RWPE2 (cell line): ENCODE measurements around the gene RARA.

ENCODE experiments used
- ATAC-seq: fragments of 200-7000 bp; cut with Tn5 transposase; 3 replicates; pipeline ENCODE4 v1.9.1; 2021; ENCODE audit warnings: low read depth
- DNase-seq: peaks from one replicate; pipeline ENCODE4 v3.0.0-alpha.2; 2020; ENCODE audit warnings: low spot score
- H3K27ac ChIP-seq: fragments of 450-650 bp; 2 replicates; pipeline ENCODE4 v1.5.1; 2017; ENCODE audit warnings: mild to moderate bottlenecking; ENCODE audit not compliant: poor library complexity, severe bottlenecking
- H3K27me3 ChIP-seq: fragments of 250-450 bp; sonication (Bioruptor Pico); 2 replicates; pipeline ENCODE4 v1.5.1; 2021; ENCODE audit warnings: mild to moderate bottlenecking, moderate library complexity; ENCODE audit not compliant: insufficient read depth, poor library complexity, severe bottlenecking
- H3K36me3 ChIP-seq: fragments of 250-450 bp; sonication (Bioruptor Pico); 2 replicates; pipeline ENCODE4 v1.5.1; 2020; ENCODE audit warnings: low read depth, mild to moderate bottlenecking, moderate library complexity
- H3K4me1 ChIP-seq: fragments of 250-450 bp; sonication (Bioruptor Pico); 2 replicates; pipeline ENCODE4 v1.5.1; 2021; ENCODE audit warnings: mild to moderate bottlenecking, moderate library complexity; ENCODE audit not compliant: insufficient read depth, poor library complexity, severe bottlenecking
- H3K4me3 ChIP-seq: fragments of 250-450 bp; sonication (Bioruptor Pico); 2 replicates; pipeline ENCODE4 v1.5.1; 2021; ENCODE audit warnings: mild to moderate bottlenecking, moderate library complexity; ENCODE audit not compliant: severe bottlenecking
- H3K9me3 ChIP-seq: fragments of 250-450 bp; sonication (Bioruptor Pico); 2 replicates; pipeline ENCODE4 v1.5.1; 2021; ENCODE audit warnings: mild to moderate bottlenecking, moderate library complexity; ENCODE audit not compliant: severe bottlenecking
- TF ChIP-seq, protein P1 (sequence below): fragments of 450-650 bp; IDR thresholded peaks from one replicate; pipeline ENCODE4 v1.5.1; 2017; ENCODE audit warnings: mild to moderate bottlenecking, moderate library complexity; ENCODE audit not compliant: poor library complexity, severe bottlenecking

The RARA gene

DNA sequence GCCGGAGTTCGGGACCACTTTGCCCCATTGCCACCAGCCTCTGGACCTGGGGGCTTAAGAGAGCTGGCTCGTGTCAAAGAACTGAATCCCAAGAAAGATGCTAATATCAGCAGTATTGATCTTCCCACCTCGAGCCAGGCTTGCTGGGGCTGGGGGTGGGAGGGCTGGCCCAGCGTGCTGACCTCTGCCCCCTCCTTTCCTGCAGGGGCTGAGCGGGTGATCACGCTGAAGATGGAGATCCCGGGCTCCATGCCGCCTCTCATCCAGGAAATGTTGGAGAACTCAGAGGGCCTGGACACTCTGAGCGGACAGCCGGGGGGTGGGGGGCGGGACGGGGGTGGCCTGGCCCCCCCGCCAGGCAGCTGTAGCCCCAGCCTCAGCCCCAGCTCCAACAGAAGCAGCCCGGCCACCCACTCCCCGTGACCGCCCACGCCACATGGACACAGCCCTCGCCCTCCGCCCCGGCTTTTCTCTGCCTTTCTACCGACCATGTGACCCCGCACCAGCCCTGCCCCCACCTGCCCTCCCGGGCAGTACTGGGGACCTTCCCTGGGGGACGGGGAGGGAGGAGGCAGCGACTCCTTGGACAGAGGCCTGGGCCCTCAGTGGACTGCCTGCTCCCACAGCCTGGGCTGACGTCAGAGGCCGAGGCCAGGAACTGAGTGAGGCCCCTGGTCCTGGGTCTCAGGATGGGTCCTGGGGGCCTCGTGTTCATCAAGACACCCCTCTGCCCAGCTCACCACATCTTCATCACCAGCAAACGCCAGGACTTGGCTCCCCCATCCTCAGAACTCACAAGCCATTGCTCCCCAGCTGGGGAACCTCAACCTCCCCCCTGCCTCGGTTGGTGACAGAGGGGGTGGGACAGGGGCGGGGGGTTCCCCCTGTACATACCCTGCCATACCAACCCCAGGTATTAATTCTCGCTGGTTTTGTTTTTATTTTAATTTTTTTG, 47.1 kb downstream of the RARA start:
- no peaks in the 10 kb centered on the region for H3K27me3 ChIP-seq
- no peak overlapping the region for H3K27ac ChIP-seq
- ATAC-seq (no peak), DNase-seq (no peak)
- TF ChIP-seq, protein P1, sequence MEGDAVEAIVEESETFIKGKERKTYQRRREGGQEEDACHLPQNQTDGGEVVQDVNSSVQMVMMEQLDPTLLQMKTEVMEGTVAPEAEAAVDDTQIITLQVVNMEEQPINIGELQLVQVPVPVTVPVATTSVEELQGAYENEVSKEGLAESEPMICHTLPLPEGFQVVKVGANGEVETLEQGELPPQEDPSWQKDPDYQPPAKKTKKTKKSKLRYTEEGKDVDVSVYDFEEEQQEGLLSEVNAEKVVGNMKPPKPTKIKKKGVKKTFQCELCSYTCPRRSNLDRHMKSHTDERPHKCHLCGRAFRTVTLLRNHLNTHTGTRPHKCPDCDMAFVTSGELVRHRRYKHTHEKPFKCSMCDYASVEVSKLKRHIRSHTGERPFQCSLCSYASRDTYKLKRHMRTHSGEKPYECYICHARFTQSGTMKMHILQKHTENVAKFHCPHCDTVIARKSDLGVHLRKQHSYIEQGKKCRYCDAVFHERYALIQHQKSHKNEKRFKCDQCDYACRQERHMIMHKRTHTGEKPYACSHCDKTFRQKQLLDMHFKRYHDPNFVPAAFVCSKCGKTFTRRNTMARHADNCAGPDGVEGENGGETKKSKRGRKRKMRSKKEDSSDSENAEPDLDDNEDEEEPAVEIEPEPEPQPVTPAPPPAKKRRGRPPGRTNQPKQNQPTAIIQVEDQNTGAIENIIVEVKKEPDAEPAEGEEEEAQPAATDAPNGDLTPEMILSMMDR, result no peak
- H3K36me3 ChIP-seq, result peaks cover 48% of the 10 kb centered on the region
- peaks cover 3% of the 10 kb centered on the region for H3K4me1 ChIP-seq
- H3K9me3 ChIP-seq, result no peaks in the 10 kb centered on the region
- no peak overlapping the region for H3K4me3 ChIP-seq

DNA sequence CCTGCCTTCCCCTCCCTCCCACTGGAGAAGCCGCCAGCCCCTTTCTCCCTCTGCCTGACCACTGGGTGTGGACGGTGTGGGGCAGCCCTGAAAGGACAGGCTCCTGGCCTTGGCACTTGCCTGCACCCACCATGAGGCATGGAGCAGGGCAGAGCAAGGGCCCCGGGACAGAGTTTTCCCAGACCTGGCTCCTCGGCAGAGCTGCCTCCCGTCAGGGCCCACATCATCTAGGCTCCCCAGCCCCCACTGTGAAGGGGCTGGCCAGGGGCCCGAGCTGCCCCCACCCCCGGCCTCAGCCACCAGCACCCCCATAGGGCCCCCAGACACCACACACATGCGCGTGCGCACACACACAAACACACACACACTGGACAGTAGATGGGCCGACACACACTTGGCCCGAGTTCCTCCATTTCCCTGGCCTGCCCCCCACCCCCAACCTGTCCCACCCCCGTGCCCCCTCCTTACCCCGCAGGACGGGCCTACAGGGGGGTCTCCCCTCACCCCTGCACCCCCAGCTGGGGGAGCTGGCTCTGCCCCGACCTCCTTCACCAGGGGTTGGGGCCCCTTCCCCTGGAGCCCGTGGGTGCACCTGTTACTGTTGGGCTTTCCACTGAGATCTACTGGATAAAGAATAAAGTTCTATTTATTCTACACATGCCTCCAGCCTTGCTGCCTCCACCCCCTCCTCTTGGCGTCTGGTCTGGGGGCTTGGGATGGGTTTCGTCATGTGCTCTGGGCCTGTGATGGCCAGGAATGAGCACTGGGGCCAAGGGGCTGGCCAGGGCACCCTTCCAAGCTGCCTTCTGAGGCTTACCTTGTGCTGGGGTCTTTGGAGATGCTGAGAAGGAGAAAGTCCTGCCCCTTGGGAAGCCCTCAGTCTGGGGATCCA, 48.3 kb downstream of the RARA start:
- TF ChIP-seq, protein P1, result no peak
- H3K36me3 ChIP-seq, result peaks cover 37% of the 10 kb centered on the region
- H3K9me3 ChIP-seq, result no peaks in the 10 kb centered on the region
- DNase-seq (no peak), ATAC-seq (no peak)
- no peak overlapping the region for H3K27ac ChIP-seq
- H3K4me1 ChIP-seq, result peaks cover 3% of the 10 kb centered on the region
- H3K4me3 ChIP-seq, result no peak overlapping the region
- no peaks in the 10 kb centered on the region for H3K27me3 ChIP-seq

DNA sequence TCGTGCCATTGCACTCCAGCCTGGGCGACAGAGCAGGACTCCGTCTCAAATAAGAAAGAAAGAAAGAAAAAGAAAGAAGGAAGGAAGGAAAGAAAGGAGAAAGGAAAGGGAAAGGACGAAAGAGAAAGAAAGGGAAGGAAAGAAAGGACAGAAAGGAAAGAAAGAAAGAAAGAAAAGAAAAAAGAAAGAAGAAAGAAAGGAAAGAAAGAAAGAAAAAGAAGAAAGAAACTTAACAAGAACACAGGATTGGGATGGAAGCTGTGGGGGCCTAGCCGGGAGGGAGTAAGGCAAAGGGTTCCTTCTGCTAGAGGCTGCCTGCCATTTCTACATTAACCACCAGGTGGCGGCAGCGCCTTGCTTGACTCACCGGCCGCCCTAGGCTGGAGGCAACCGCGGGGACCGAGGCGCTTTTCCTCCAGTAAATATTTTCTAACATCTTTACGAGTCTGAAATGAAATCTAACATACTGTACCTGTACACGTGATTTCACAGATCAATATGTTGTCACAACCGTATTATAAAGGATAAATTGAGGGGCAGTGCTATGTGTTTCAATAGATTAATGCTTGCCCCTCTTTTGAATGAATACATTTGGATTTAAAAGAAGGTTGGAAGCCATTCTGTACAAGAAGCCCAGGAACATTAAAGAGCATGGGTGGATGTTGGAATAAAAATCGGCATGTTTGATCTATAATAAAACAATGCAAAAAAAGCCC, 49.5 kb downstream of the RARA start:
- H3K27me3 ChIP-seq, result no peaks in the 10 kb centered on the region
- TF ChIP-seq, protein P1, result peak; percentile 97
- H3K9me3 ChIP-seq, result no peaks in the 10 kb centered on the region
- H3K4me1 ChIP-seq, result peaks cover 3% of the 10 kb centered on the region
- no peak overlapping the region for H3K4me3 ChIP-seq
- ATAC-seq (peak; percentile 73), DNase-seq (peak; percentile 79)
- peaks cover 25% of the 10 kb centered on the region for H3K36me3 ChIP-seq
- H3K27ac ChIP-seq, result no peak overlapping the region

DNA sequence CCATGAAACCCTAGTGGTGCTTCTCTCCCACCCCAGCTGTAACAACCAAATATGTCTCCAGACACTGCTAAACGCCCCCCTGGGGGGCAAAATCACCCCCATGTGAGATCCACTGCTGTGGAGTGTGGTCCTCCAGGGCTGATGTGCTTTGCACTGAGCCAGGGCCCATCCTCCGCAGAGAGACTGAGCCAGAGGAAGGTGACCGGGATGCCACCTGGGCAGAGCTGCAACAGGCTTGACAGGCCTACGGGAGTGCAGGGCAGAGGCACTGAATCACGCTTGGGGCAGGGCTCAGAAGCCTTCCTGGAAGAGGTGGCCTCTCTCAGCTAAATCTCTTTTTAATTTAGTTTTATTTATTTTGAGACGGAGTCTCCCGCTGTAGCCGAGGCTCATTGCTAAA, 51.1 kb downstream of the RARA start:
- TF ChIP-seq, protein P1, result no peak
- Histone ChIP-seq H3K4me1 (peaks cover 3% of the 10 kb centered on the region), H3K4me3 (no peak overlapping the region), H3K9me3 (no peaks in the 10 kb centered on the region), H3K36me3 (peaks cover 12% of the 10 kb centered on the region), H3K27ac (no peak overlapping the region), H3K27me3 (no peaks in the 10 kb centered on the region)
- ATAC-seq (no peak), DNase-seq (no peak)
